GM13976 (cell line): Measurements from ENCODE around the gene PSKH1.

Experiments used
- DNase-seq: peaks from one replicate; pipeline ENCODE4 v3.0.0; 2012; ENCODE audit warnings: low spot score
- CTCF ChIP-seq: IDR thresholded peaks from 2 replicates; pipeline ENCODE4 v1.5.1; 2012; ENCODE audit warnings: borderline replicate concordance, mild to moderate bottlenecking; ENCODE audit not compliant: insufficient read depth; ENCODE audit errors: extremely low read depth, missing control alignments, control extremely low read depth
- in situ Hi-C: fragments of 300-500 bp; cut with MboI; formaldehyde crosslinking; loops from one replicate; pipeline ENCODE4 v1.12.0; 2022; ENCODE audit warnings: low sequenced_read_pairs, mixed read lengths, inconsistent platforms; ENCODE audit not compliant: unreplicated experiment

Gene PSKH1

GRCh38 chr16:67893743-67894399, 817 bp downstream of the PSKH1 start:
- no peak for TF ChIP-seq CTCF
- DNase-seq: no peak
- in situ Hi-C loops: no loop called here

- no peak for TF ChIP-seq CTCF
- DNase-seq: no peak
- in situ Hi-C loops: no loop called here
These were observed 4.2 kb downstream of the PSKH1 start for GRCh38 chr16:67897231-67897630.

GRCh38 chr16:67901734-67902133, 8.7 kb downstream of the PSKH1 start:
- no peak for DNase-seq
- in situ Hi-C loops: no loop called here
- TF ChIP-seq CTCF: no peak

GRCh38 chr16:67902831-67903230, 9.8 kb downstream of the PSKH1 start:
- in situ Hi-C loops: no loop called here
- no peak for DNase-seq
- TF ChIP-seq CTCF: no peak

GRCh38 chr16:67907397-67908180, 14.5 kb downstream of the PSKH1 start:
- no peak for DNase-seq
- in situ Hi-C loops: no loop called here
- TF ChIP-seq CTCF: no peak

GRCh38 chr16:67909056-67909742, 16.1 kb downstream of the PSKH1 start:
- in situ Hi-C loops: no loop called here

More at GRCh38 chr16:67909056-67909742, 16.1 kb downstream of the PSKH1 start:
- no peak for TF ChIP-seq CTCF
- no peak for DNase-seq
